HG02852 (cell line): Measurements from ENCODE around the gene REELD1.

Experiments used
- ATAC-seq: cut with Tn5 transposase; IDR thresholded peaks from one replicate; pipeline ENCODE4 v1.9.1; 2021; ENCODE audit warnings: mild to moderate bottlenecking, moderate library complexity; ENCODE audit not compliant: unreplicated experiment

The REELD1 gene

DNA sequence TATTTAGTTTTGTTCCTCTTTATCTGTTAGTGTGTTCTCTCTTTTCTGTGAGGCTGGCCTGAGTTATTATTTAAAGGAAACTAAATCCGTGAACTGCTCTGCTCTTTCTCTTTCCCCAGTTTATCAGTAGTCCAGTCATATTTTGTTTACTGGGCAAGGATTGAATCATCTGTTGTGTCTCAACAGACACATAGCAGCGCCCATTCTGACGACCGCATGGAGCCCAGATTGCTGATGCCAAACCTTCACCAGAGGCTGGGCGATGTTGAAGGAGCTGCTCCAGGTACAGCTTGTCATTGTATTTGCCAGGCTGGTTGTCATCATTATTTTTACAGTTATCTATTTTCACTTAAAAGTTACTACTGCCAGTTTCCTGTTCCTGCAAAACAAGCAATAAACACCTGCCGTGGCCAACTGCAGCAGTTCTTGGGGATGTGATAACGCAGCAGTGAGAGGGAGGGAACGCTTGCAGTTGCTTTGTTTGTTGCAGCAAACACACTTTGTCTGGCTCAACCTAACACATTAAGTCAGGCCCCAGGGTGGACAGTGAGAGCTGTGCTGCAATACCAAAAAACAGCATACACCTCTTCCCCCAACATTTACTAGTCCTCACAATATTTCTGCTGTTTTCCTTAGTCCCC lies 10.1 kb downstream of the REELD1 start:
- no peak for ATAC-seq

DNA sequence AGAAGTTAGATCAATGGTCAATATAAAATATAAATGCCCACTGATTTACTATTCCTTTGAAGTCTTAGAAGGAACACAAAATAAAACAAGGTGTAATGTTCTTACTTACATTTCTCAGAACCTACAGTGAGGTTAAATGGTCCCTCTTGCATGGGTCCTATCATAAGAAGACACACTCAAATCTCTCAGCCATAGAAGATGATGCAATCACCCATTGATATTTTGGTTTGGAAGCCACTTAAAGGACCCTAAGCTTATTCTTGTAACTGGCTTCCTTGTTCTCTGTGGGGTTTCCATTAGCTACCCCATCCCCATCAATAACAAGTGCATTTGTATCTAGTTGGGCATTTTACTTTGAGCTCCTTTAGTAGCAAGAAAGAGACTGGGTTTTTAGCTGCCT lies 15.1 kb downstream of the REELD1 start:
- no peak for ATAC-seq

DNA sequence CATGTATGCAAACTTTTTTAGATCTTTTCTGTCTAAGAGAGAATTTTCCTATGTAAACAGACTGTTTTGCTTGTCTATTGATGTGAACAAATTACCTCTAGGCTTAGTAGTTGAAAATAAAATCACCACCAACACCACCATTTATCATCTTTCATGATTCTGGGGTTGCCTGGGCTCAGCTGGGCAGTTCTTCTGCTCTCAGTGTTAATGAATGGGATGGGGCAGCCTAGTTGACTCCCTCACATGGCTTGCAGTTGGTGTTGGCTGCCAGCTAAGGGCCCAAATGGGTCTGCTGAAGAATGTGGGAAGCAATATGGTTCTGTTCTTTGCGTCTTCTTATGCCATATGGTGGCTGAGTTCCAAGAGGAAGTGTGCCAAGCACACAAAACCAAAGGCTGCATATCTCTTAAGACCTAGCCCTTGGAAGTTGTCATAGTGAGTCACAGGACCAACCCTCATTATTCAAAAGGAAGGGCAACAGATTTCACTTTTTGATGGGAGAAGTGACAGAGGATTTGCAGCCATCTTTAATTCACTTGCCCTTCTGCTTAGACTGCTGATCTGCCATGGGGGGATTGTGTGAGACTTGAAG lies 17.9 kb downstream of the REELD1 start:
- ATAC-seq = no peak

- no peak for ATAC-seq
Measured at GRCh38 chr4:146235654-146236177, 21.4 kb downstream of the REELD1 start.

DNA sequence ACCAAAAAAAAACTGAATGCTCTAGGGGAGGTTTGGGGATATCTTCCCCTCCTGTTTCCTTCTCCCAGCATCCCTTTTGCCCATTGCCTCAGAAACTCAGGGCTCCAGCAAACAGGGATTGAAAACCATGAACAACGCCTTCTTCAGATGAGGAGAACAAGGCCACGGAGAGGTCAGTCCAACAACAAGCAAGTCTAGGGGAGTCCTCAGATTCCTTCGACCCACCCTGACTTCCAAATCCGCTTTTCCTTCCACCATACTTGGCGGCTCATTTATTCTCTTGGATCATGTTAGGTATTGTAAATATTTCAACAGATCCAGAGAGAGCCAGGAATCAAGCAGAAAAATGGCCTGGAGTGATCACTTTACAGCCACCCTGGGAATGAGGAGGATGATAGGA lies 21.9 kb downstream of the REELD1 start:
- no peak for ATAC-seq

DNA sequence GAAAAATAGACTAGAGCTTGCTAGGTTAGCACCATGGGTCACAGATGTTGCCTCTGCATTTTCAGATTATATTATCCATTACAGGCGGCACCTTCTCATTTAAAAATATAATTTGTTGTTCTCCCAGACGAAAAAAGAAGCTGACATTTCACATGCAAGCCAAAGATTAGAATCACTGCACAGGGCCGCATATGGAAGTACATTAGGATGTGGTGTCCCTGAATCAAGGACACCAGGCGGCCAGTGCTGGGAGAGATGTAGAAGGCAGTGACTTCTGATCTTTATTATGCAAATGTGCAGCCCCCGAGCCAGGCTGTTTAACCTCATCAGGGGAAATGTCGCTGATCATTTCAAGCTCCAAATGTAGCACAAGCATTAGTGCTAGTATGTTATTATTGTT lies 22.8 kb downstream of the REELD1 start:
- ATAC-seq = no peak

DNA sequence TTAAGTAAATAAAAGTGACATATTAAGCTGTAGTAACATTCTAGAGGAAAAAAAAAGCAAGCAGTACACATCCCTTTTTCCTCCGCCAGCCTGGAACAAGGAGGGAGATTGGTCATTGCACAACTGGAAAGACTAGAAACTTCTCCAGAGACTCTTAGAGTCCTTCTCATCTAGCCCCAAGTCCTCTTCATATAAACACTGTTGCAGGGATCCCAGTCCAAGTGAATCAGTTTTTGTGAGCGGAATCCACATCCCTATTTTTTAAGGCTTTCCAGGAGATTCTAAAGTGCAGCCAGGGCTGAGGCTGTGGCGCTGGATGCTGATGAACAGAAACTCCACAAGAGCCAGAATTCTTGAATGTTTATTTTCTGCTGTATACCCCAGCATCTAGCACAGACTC lies 23.8 kb downstream of the REELD1 start:
- ATAC-seq = no peak

GRCh38 chr4:146243141-146243882 lies 29.0 kb downstream of the REELD1 start:
- peak; percentile 94 for ATAC-seq

GRCh38 chr4:146243883-146244277 lies 29.5 kb downstream of the REELD1 start:
- no peak for ATAC-seq

DNA sequence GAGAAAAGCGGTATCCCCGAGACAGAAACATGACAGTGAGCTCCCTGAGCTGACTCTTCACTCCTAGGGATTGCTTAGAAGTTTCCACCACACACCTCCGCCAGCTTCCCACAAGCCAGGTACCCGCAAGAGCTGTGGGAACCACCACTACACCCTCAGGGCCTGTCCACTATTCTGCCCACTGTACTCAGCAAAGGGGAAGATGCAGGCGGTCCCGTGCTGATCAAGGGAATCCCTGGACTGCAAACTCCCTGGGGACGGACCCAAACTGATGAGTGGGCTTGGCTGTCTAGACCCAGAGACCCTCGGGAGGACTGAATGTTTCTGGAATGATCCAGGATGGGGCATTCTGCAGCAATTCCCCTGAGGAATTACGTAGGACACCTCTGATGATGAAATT lies 30.2 kb downstream of the REELD1 start:
- ATAC-seq = no peak

DNA sequence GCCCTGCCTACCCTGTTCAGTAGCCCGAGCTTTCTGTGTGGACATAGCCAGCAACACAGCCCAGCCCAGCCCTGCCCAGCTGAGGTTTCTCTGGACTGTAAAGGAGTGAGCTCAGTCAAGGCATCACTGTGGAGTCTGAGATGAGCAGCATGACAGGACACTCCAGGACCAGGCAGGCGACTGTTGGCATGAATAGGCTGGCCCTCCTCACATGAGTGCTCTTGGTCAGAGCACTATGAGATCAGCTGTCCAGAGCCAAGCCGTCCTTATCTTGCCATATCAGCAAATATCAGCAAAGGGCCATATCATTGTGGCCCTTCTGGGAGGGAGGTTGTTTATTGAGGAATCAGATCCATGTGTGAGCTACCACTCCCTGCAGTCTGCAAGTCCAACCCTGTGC lies 30.9 kb downstream of the REELD1 start:
- ATAC-seq = no peak

DNA sequence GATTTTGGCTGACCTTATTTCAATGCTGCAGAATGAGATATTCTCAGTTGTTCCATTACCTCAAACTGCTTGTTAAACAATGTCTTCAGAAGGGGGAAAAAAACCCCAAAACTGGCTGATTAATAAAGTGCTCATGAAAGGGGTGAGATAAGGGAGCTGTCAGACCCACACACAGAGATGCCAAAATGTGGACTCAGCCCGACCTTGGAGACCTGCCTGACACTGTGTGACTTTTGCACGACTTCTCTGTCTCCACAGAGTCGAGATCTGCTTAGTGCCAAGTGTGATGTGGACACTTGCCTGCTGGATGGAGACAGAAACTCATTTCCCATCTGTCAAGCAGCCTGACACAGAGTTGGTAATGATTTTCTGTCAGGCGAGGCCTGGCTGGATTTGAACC lies 31.5 kb downstream of the REELD1 start:
- ATAC-seq = no peak

- no peak for ATAC-seq
Measured at GRCh38 chr4:146246381-146246780, 32.0 kb downstream of the REELD1 start.

DNA sequence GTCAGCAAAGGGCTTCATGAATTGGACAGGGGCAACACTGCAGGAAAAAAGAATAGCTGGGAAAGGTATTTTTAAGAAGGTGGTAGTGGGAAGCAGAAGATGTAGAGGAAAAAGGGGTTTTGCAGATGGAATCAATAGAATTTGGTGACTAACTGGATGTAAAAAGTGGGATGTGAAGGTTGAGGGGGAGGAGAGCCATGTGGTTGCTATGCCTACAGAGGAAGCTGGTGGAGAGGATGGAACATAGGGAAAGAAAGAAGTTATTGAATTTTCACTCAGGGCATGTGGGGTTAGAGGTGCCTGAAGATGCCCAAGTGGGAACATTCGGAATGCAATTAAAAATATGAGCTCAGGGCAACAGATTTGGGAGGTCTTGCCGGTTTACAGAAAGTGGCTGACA lies 33.0 kb downstream of the REELD1 start:
- no peak for ATAC-seq

- no peak for ATAC-seq
Measured at GRCh38 chr4:146252969-146253611, 38.8 kb downstream of the REELD1 start.

GRCh38 chr4:146255463-146255862 lies 41.1 kb downstream of the REELD1 start:
- ATAC-seq = no peak

GRCh38 chr4:146255874-146256273 lies 41.5 kb downstream of the REELD1 start:
- no peak for ATAC-seq

- no peak for ATAC-seq
Measured at GRCh38 chr4:146256328-146256727, 42.0 kb downstream of the REELD1 start.

DNA sequence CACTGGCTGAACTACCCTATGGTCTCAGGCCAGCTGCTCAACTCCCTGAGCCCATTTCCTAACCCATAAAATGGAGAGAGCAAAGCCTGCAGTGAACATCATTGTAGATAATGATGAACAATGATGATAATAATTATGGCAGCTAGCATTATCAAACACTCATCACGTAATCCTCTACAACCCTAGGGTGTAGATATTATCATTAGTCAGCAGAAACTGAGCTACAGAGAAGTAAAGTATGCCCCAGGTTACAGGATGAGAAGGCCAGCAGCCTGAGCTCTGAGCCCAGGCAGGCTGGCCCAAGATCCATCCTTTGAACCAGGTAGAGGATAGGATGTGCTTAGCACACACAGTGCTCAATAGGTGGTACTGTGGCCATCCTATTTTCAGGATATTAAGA lies 43.2 kb downstream of the REELD1 start:
- no peak for ATAC-seq

- ATAC-seq = no peak
Measured at GRCh38 chr4:146260521-146260920, 46.2 kb downstream of the REELD1 start.

DNA sequence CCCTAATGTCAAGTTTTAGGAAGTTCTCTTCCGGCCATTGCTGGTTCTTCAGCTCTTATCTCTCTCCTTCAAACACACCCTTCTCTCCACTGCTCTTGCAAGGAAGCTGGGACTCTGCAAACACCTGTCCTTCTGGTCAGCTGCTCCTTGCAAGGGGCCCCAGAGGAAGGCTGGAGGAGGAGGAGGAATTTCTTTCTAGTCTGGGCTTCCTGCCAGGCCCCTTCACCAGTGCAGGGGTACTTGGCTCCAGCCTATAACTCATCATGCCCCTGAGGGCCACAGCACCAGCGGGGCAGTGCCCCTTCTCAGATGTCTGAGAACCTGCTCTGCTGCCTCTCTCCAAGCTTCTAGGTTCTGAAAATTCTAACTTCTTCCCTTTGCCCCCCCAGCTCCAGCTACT lies 46.7 kb downstream of the REELD1 start:
- no peak for ATAC-seq

GRCh38 chr4:146263793-146264192 lies 49.5 kb downstream of the REELD1 start:
- no peak for ATAC-seq
